Globus pallidus (tissue), 1 donor: ENCODE measurements around the gene SELENOS.

Experiments
- DNase-seq: peaks from one replicate; pipeline ENCODE4 v3.0.0-alpha.2; 2015; ENCODE audit warnings: low spot score

The SELENOS gene

GRCh38 chr15:101250873-101251829, 26.1 kb downstream of the SELENOS start:
- DNase-seq = no peak

GRCh38 chr15:101250341-101250831, 26.9 kb downstream of the SELENOS start:
- no peak for DNase-seq

- no peak for DNase-seq
Observed at GRCh38 chr15:101248274-101248673, 29.0 kb downstream of the SELENOS start.

- no peak for DNase-seq
Observed at GRCh38 chr15:101246824-101247745, 30.2 kb downstream of the SELENOS start.

GRCh38 chr15:101246391-101246790, 30.9 kb downstream of the SELENOS start:
- no peak for DNase-seq

- DNase-seq = no peak
Observed at GRCh38 chr15:101244889-101245668, 32.2 kb downstream of the SELENOS start.

GRCh38 chr15:101244036-101244781, 33.1 kb downstream of the SELENOS start:
- no peak for DNase-seq

GRCh38 chr15:101243420-101243819, 33.9 kb downstream of the SELENOS start:
- DNase-seq = no peak

GRCh38 chr15:101242999-101243336, 34.3 kb downstream of the SELENOS start:
- no peak for DNase-seq

- peak; percentile 28 for DNase-seq
Observed at GRCh38 chr15:101242160-101242998, 34.9 kb downstream of the SELENOS start.

- DNase-seq = no peak
Observed at GRCh38 chr15:101240358-101240757, 36.9 kb downstream of the SELENOS start.

GRCh38 chr15:101239724-101240136, 37.6 kb downstream of the SELENOS start:
- DNase-seq = no peak

GRCh38 chr15:101237251-101237650, 40.0 kb downstream of the SELENOS start:
- DNase-seq = no peak

GRCh38 chr15:101233651-101234280, 43.5 kb downstream of the SELENOS start:
- DNase-seq = no peak

- no peak for DNase-seq
Observed at GRCh38 chr15:101232677-101233076, 44.6 kb downstream of the SELENOS start.

GRCh38 chr15:101228313-101228712, 49.0 kb downstream of the SELENOS start:
- no peak for DNase-seq

GRCh38 chr15:101225658-101226057, 51.6 kb downstream of the SELENOS start:
- DNase-seq = no peak
